H1 (cell line): ENCODE data around the gene ZFP69. TPM values are rescaled to one million over a fixed set of nuclear protein-coding genes. Genes with fewer than 3 reads are reported as not detected.

ENCODE experiments used
- CTCF ChIA-PET: fragments of 300-600 bp; sonication (Branson Sonifier 250); formaldehyde crosslinking; loops from one replicate; lab custom pipeline; 2021; ENCODE audit not compliant: partially characterized antibody; lab: Charles Lee
- POLR2A ChIA-PET: fragments of 300-600 bp; sonication (Branson Sonifier 250); formaldehyde crosslinking; loops from one replicate; lab custom pipeline; 2021; ENCODE audit warnings: inconsistent platforms; ENCODE audit not compliant: partially characterized antibody; lab: Charles Lee
- DNase-seq, 2 experiments: peaks; one replicate each; pipeline versions ENCODE4 v3.0.0 to v3.0.0-alpha.2; 2010 to 2022; ENCODE audit warnings: low spot score in 2 of 2, low read depth in 1 of 2, mixed read lengths in 1 of 2
- FAIRE-seq: peaks from 2 replicates; lab custom pipeline; 2011; peaks lifted over from hg19 to GRCh38; lab: Jason Lieb, UNC
- H2AFZ ChIP-seq: 2 replicates; pipeline ENCODE4 v1.8.1; 2012; ENCODE audit warnings: low read length, inconsistent platforms
- H2AK5ac ChIP-seq: 2 replicates; pipeline ENCODE4 v1.6.1; 2013; ENCODE audit warnings: low read depth, low read length
- H2BK120ac ChIP-seq: replicated peaks from 2 replicates; pipeline ENCODE3; 2013; ENCODE audit warnings: low read depth, low read length, inconsistent platforms
- H2BK12ac ChIP-seq: 2 replicates; pipeline ENCODE4 v1.6.1; 2013; ENCODE audit warnings: low read depth, low read length
- H2BK15ac ChIP-seq: 2 replicates; pipeline ENCODE4 v1.6.1; 2013; ENCODE audit warnings: low read length
- H2BK20ac ChIP-seq: 2 replicates; pipeline ENCODE4 v1.6.1; 2013; ENCODE audit warnings: low read length
- H2BK5ac ChIP-seq: 2 replicates; pipeline ENCODE4 v1.6.1; 2013; ENCODE audit warnings: low read depth, low read length
- H3K14ac ChIP-seq: 2 replicates; pipeline ENCODE4 v1.6.1; 2013; ENCODE audit warnings: inconsistent platforms; ENCODE audit not compliant: insufficient read length
- H3K18ac ChIP-seq: 2 replicates; pipeline ENCODE4 v1.6.1; 2013; ENCODE audit warnings: low read length; ENCODE audit errors: extremely low read depth
- H3K23ac ChIP-seq: 2 replicates; pipeline ENCODE4 v1.6.1; 2013; ENCODE audit warnings: inconsistent platforms; ENCODE audit not compliant: insufficient read length
- H3K23me2 ChIP-seq: 2 replicates; pipeline ENCODE4 v1.6.1; 2013; ENCODE audit warnings: low read depth, low read length
- H3K27ac ChIP-seq: 2 replicates; pipeline ENCODE4 v1.6.1; 2011; ENCODE audit warnings: low read depth, low read length, inconsistent platforms
- H3K27me3 ChIP-seq, 4 experiments: replicated peaks in 1 of 4; 1 replicate in 1 of 4; 2 replicates in 3 of 4; pipeline versions ENCODE4 v1.6.1 to v1.8.1; 2011 to 2013; ENCODE audit warnings: low read length in 3 of 4, mild to moderate bottlenecking in 3 of 4, inconsistent platforms in 2 of 4, mixed read lengths in 2 of 4, moderate library complexity in 1 of 4; ENCODE audit not compliant: control insufficient read depth in 3 of 4, insufficient read depth in 3 of 4; ENCODE audit errors: extremely low read depth in 1 of 4
- H3K36me3 ChIP-seq, 4 experiments: 2 replicates each; pipeline versions ENCODE4 v1.6.1 to v1.8.1; 2011 to 2013; ENCODE audit warnings: mild to moderate bottlenecking in 4 of 4, low read length in 3 of 4, moderate library complexity in 2 of 4, control low read depth in 1 of 4, inconsistent platforms in 1 of 4; ENCODE audit not compliant: insufficient read depth in 4 of 4, control insufficient read depth in 2 of 4
- H3K4ac ChIP-seq: replicated peaks from 2 replicates; pipeline ENCODE3; 2013; ENCODE audit warnings: low read length, low read depth, mixed read lengths, inconsistent platforms; ENCODE audit not compliant: insufficient read length
- H3K4me1 ChIP-seq, 4 experiments: replicated peaks in 1 of 4; 1 replicate in 1 of 4; 2 replicates in 3 of 4; pipeline versions ENCODE4 v1.6.1 to v1.8.1; 2011 to 2013; ENCODE audit warnings: low read length in 3 of 4, inconsistent platforms in 2 of 4, mixed read lengths in 1 of 4; ENCODE audit not compliant: insufficient read depth in 4 of 4, control insufficient read depth in 3 of 4
- H3K4me2 ChIP-seq, 2 experiments: 2 replicates each; pipeline versions ENCODE4 v1.6.1 to v1.8.1; 2011 to 2013; ENCODE audit warnings: low read depth in 2 of 2, low read length in 2 of 2, control low read depth in 1 of 2, inconsistent platforms in 1 of 2, mild to moderate bottlenecking in 1 of 2; ENCODE audit not compliant: insufficient read depth in 1 of 2
- H3K4me3 ChIP-seq, 4 experiments: fragments of 200-600, 300-600 bp in 1 of 4; sonication (generic), shearing (Covaris generic), sonication (Bioruptor Twin) in 1 of 4; 2 replicates each; pipeline versions ENCODE4 v1.5.1 to v1.8.1; 2011 to 2016; ENCODE audit warnings: low read length in 4 of 4, low read depth in 3 of 4, control low read depth in 2 of 4, inconsistent platforms in 2 of 4, mild to moderate bottlenecking in 2 of 4, mixed read lengths in 1 of 4, moderate library complexity in 1 of 4; ENCODE audit not compliant: insufficient read depth in 2 of 4; ENCODE audit errors: extremely low read depth in 1 of 4
- H3K56ac ChIP-seq: replicated peaks from 2 replicates; pipeline ENCODE3; 2013; ENCODE audit warnings: low read depth, mild to moderate bottlenecking, mixed read lengths, low read length, inconsistent platforms; ENCODE audit not compliant: insufficient read length
- H3K79me1 ChIP-seq: 2 replicates; pipeline ENCODE4 v1.6.1; 2013; ENCODE audit warnings: low read depth, low read length, control low read depth
- H3K79me2 ChIP-seq, 2 experiments: 2 replicates each; pipeline versions ENCODE4 v1.6.1 to v1.8.1; 2012 to 2013; ENCODE audit warnings: low read length in 2 of 2, mild to moderate bottlenecking in 2 of 2, inconsistent platforms in 1 of 2; ENCODE audit not compliant: insufficient read depth in 2 of 2, control insufficient read depth in 1 of 2
- H3K9ac ChIP-seq, 4 experiments: replicated peaks in 1 of 4; 1 replicate in 1 of 4; 2 replicates in 3 of 4; pipeline versions ENCODE4 v1.6.1 to v1.8.1; 2011 to 2013; ENCODE audit warnings: low read depth in 3 of 4, low read length in 3 of 4, control low read depth in 2 of 4, mild to moderate bottlenecking in 2 of 4, moderate library complexity in 2 of 4, inconsistent platforms in 1 of 4; ENCODE audit errors: extremely low read depth in 1 of 4
- H3K9me3 ChIP-seq, 2 experiments: 2 replicates each; pipeline versions ENCODE4 v1.6.1 to v1.8.1; 2012 to 2013; ENCODE audit warnings: mild to moderate bottlenecking in 2 of 2, moderate library complexity in 2 of 2, control low read depth in 1 of 2, inconsistent platforms in 1 of 2, low read depth in 1 of 2, low read length in 1 of 2, mixed read lengths in 1 of 2; ENCODE audit not compliant: insufficient read depth in 2 of 2
- H4K20me1 ChIP-seq, 2 experiments: replicated peaks in 1 of 2; 2 replicates each; pipeline versions ENCODE3 to v1.8.1; 2011 to 2013; ENCODE audit warnings: inconsistent platforms in 2 of 2, low read length in 2 of 2, mild to moderate bottlenecking in 1 of 2; ENCODE audit not compliant: insufficient read depth in 2 of 2, control insufficient read depth in 1 of 2
- H4K5ac ChIP-seq: 2 replicates; pipeline ENCODE4 v1.6.1; 2013; ENCODE audit warnings: low read length, low read depth, mixed read lengths, inconsistent platforms; ENCODE audit not compliant: insufficient read length
- H4K8ac ChIP-seq: 2 replicates; pipeline ENCODE4 v1.8.0; 2013; ENCODE audit warnings: mild to moderate bottlenecking, moderate library complexity, low read length, inconsistent platforms; ENCODE audit not compliant: insufficient read depth; ENCODE audit errors: extremely low read depth
- H4K91ac ChIP-seq: replicated peaks from 2 replicates; pipeline ENCODE3; 2013; ENCODE audit warnings: low read length, mixed read lengths, inconsistent platforms; ENCODE audit not compliant: insufficient read length
- ASH2L ChIP-seq: fragments of 200-600, 300-600 bp; sonication (generic); IDR thresholded peaks from one replicate; pipeline ENCODE4 v1.7.1; 2017; ENCODE audit warnings: low read length
- CHD2 ChIP-seq: IDR thresholded peaks from 2 replicates; pipeline ENCODE4 v1.6.1; 2012; ENCODE audit warnings: low read length, improper control_type of control experiment
- CTBP2 ChIP-seq: IDR thresholded peaks from 2 replicates; pipeline ENCODE4 v1.7.0; 2011; ENCODE audit warnings: borderline replicate concordance, mild to moderate bottlenecking, moderate library complexity, mixed read lengths, low read length; ENCODE audit not compliant: insufficient read depth, insufficient read length
- EP300 ChIP-seq, 2 experiments: IDR thresholded peaks; 1 replicate in 1 of 2; 2 replicates in 1 of 2; pipeline ENCODE4 v1.6.1; 2011 to 2012; ENCODE audit warnings: low read depth in 2 of 2, low read length in 2 of 2, mild to moderate bottlenecking in 2 of 2, borderline replicate concordance in 1 of 2, inconsistent platforms in 1 of 2, moderate library complexity in 1 of 2
- GABPA ChIP-seq: IDR thresholded peaks from 2 replicates; pipeline ENCODE4 v1.6.1; 2011; ENCODE audit warnings: mild to moderate bottlenecking, low read length, moderate library complexity, borderline replicate concordance; ENCODE audit not compliant: insufficient read depth
- JUN ChIP-seq: IDR thresholded peaks from 2 replicates; pipeline ENCODE4 v1.6.1; 2011; ENCODE audit warnings: low read depth, mild to moderate bottlenecking, improper control_type of control experiment, low read length
- MAFK ChIP-seq: IDR thresholded peaks from 2 replicates; pipeline ENCODE4 v1.6.1; 2012; ENCODE audit warnings: low read depth, mild to moderate bottlenecking, improper control_type of control experiment, low read length
- POU5F1 ChIP-seq: IDR thresholded peaks from 2 replicates; pipeline ENCODE4 v1.6.1; 2011; ENCODE audit warnings: low read depth, mild to moderate bottlenecking, low read length, moderate library complexity
- RBBP5 ChIP-seq: IDR thresholded peaks from 2 replicates; pipeline ENCODE4 v1.7.1; 2012; ENCODE audit warnings: low read depth, mild to moderate bottlenecking, inconsistent platforms, low read length, moderate library complexity, borderline replicate concordance
- RNF2 ChIP-seq: fragments of 200-900, 300-1000 bp; sonication (generic); IDR thresholded peaks from 2 replicates; pipeline ENCODE4 v1.7.1; 2016; ENCODE audit warnings: borderline replicate concordance, low read depth, mild to moderate bottlenecking, antibody characterized with exemption, low read length; ENCODE audit not compliant: poor library complexity, severe bottlenecking; ENCODE audit errors: missing control alignments
- SRF ChIP-seq: IDR thresholded peaks from 2 replicates; pipeline ENCODE4 v1.6.1; 2011; ENCODE audit warnings: mild to moderate bottlenecking, low read depth, low read length, moderate library complexity
- SUZ12 ChIP-seq: fragments of 200-600 bp; sonication (generic); IDR thresholded peaks from 2 replicates; pipeline ENCODE4 v1.6.1; 2012; ENCODE audit warnings: mild to moderate bottlenecking, inconsistent platforms, low read length, moderate library complexity, mixed read lengths
- TAF1 ChIP-seq: IDR thresholded peaks from 2 replicates; pipeline ENCODE4 v1.6.1; 2011; ENCODE audit warnings: mild to moderate bottlenecking, low read depth, low read length
- polyA plus RNA-seq, 7 experiments: library from polyadenylated mRNA; depleted of rRNA in 3 of 7; stranded (reverse) in 5 of 7; unstranded in 2 of 7; fragments of >200 nt in 5 of 7; fragments of 200-250 nt in 2 of 7; gene quantifications; 1 replicate in 5 of 7; 2 replicates in 1 of 7; 4 replicates in 1 of 7; pipeline versions ENCODE4 v1.2.1 to v1.2.3, GENCODE V29; 2011 to 2013; ENCODE audit warnings: missing spikeins in 2 of 7, mixed read lengths in 2 of 7
- total RNA-seq: library from RNA; stranded (reverse); fragmentation: NEBNext Ultra II Directional; extraction: Animal tissue kit (Norgen Biotek cat#: 25700); gene quantifications from 2 replicates; pipeline ENCODE4 v1.2.1, GENCODE V29; 2021
- TF ChIP-seq, protein P1 (sequence below): IDR thresholded peaks from 2 replicates; pipeline ENCODE4 v1.6.1; 2011; ENCODE audit warnings: low read depth, mild to moderate bottlenecking, low read length; ENCODE audit not compliant: insufficient read depth

The ZFP69 gene
- total and polyA plus RNA-seq, 2 of the 8 experiments (the other 6 are each of a cell fraction or from before 2014, with no cell fraction given): 1.0 to 4.3 TPM

DNA sequence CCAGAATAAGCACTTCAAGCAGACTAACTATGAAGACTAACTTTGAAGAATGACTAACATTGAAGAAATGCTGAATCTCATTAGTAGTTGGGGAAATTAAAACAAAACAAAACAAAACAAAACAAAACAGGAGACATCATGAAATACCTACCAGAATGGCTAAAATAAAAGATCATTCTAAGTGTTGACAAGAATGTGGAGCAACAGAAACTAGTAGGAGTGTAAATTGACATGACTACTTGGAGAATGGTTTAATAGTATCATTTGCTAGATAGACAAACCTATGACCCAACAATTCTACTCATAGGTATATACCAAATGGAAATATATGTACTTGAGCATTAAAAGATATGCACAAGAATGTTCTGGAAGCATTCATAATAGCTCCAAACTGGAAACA, 45.7 kb upstream of the ZFP69 start:
- H2AK5ac ChIP-seq: no peak overlapping the region
- H4K8ac ChIP-seq: no peak overlapping the region
- no peak overlapping the region for H3K4me3 ChIP-seq
- no peak overlapping the region for H3K27ac ChIP-seq
- H4K91ac ChIP-seq: no peak overlapping the region
- H3K79me2 ChIP-seq: no peaks in the 10 kb centered on the region
- H3K36me3 ChIP-seq: no peaks in the 10 kb centered on the region
- H3K23me2 ChIP-seq: no peaks in the 10 kb centered on the region; the same call in 1 of the 2 replicates
- H2BK120ac ChIP-seq: no peak overlapping the region
- POLR2A ChIA-PET: no interaction called here
- no peaks in the 10 kb centered on the region for H3K27me3 ChIP-seq
- no peaks in the 10 kb centered on the region for H3K4me1 ChIP-seq
- H2BK5ac ChIP-seq: no peak overlapping the region
- CTCF ChIA-PET: interaction anchor here (0.9 to 2.3 kb wide), 2 partner anchors 27 to 45 kb away, joined by 3 to 8 read pairs; no protein-coding TSS in a partner anchor
- no peaks in the 10 kb centered on the region for H3K79me1 ChIP-seq
- no peak overlapping the region for H3K4me2 ChIP-seq
- H2BK20ac ChIP-seq: no peak overlapping the region
- no peak overlapping the region for H3K18ac ChIP-seq
- FAIRE-seq: no peak
- H3K9me3 ChIP-seq: no peaks in the 10 kb centered on the region
- no peak overlapping the region for H3K56ac ChIP-seq
- H3K4ac ChIP-seq: no peak overlapping the region
- TF ChIP-seq RBBP5 (no peak), CHD2 (no peak), GABPA (no peak), POU5F1 (no peak), SUZ12 (no peak), RNF2 (no peak), EP300 (IDR thresholded peaks at IDR 0.05; ENCODE audit: borderline replicate concordance in 1 of 2, low read depth in 2 of 2, low read length in 2 of 2) (no peak), JUN (no peak), ASH2L (no peak), MAFK (no peak), TAF1 (no peak), SRF (no peak), CTBP2 (no peak)
- TF ChIP-seq, protein P1, sequence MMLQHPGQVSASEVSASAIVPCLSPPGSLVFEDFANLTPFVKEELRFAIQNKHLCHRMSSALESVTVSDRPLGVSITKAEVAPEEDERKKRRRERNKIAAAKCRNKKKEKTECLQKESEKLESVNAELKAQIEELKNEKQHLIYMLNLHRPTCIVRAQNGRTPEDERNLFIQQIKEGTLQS: no peak
- TF ChIP-seq, all 59 proteins: peak for 0
- Histone ChIP-seq H2BK15ac (no peak overlapping the region), H3K9ac (no peak overlapping the region), H3K14ac (no peak overlapping the region), H2AFZ (no peak overlapping the region), H4K20me1 (no peaks in the 10 kb centered on the region), H2BK12ac (no peak overlapping the region), H4K5ac (no peak overlapping the region), H3K23ac (no peak overlapping the region)
- DNase-seq: no peak
